ENCODE measurements around the gene ASAP2. TPM values are rescaled to one million over a fixed set of nuclear protein-coding genes. Genes with fewer than 3 reads are reported as not detected.

Gene ASAP2
- polyA plus RNA-seq, 1 experiment, result 30.0 TPM

DNA sequence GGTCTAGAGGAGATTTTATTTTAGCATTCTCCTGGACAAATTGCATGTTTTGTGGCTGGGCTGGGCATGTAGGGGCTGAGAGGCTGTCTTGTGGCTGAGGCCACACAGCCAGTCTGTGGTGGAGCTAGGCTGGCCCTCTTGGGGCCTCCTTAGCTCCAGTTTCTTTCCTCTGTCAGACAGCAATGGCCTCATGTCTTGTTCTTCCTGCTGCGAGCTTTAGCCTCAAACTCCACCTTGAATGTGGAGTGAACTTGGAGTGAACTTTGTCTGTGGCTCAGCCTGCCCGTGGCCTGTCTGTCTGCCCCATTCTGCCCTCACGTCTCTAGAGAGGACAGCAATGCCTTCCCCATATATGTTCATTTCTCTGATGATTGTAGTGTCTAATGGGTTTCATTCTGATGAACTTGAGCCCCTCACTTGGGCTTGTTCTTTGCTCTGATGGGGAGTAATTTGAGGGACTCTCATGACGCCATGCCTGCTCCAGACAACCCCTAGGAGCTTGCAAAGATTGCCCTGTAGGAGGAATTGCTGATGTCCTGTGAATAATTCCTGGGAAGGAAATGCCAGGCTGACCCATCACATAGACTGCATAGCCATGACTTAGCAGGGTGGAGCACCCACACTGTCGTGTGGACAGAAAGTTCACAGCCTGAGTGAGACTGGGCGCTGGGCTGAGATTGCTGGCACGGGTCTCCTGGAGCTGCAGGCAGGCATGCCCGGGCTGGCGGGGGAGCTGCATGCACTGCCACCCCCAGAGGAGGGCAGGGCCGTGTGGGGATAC, 42.6 kb downstream of the ASAP2 start:
- no peak for TF ChIP-seq CTCF (IDR thresholded peaks at IDR 0.05; ENCODE audit: low read depth, low read length)
- ChIA-PET POLR2A (interaction anchor here (1.1 kb wide), 1 partner anchor 38 kb away, joined by 4 read pairs; no protein-coding TSS in a partner anchor), CTCF (interaction anchor here (1.2 kb wide), 1 partner anchor 84 kb away, joined by 4 read pairs; no protein-coding TSS in a partner anchor)
- DNase-seq (ENCODE audit: low read depth, low spot score), result no peak
- Histone ChIP-seq H3K27ac (ENCODE audit: low read depth, low read length) (no peak overlapping the region), H3K27me3 (ENCODE audit: control insufficient read depth, insufficient read depth, low read length) (no peaks in the 10 kb centered on the region), H3K4me3 (ENCODE audit: low read depth, low read length) (no peak overlapping the region), H3K9me3 (ENCODE audit: control insufficient read depth, insufficient read depth, low read length) (no peaks in the 10 kb centered on the region)

DNA sequence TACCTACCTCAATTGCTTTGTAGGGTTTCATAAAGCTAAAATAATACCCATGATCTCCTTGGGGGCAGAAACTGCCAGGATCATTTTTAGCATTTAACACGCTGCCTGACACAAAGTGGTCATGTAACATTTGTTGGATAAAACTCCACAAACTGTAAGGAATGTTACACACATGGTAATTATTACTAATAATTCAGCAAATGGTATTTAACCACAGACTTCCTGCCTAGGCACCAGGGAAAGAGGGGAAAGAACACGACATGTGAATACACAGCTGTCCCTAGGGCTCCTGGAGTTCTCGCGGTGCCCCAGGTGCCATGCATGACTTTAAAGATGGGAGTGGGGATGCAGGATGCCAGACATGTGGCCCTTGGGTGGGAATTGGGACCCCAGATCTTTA, 43.5 kb downstream of the ASAP2 start:
- CTCF ChIA-PET, result interaction anchor here (1.0 kb wide), 1 partner anchor 45 kb away, joined by 3 read pairs; no protein-coding TSS in a partner anchor
- Histone ChIP-seq H3K9me3 (ENCODE audit: control insufficient read depth, insufficient read depth, low read length) (no peaks in the 10 kb centered on the region), H3K4me3 (ENCODE audit: low read depth, low read length) (no peak overlapping the region), H3K27me3 (ENCODE audit: control insufficient read depth, insufficient read depth, low read length) (no peaks in the 10 kb centered on the region), H3K27ac (ENCODE audit: low read depth, low read length) (no peak overlapping the region)
- POLR2A ChIA-PET, result no interaction called here
- no peak for TF ChIP-seq CTCF (IDR thresholded peaks at IDR 0.05; ENCODE audit: low read depth, low read length)
- DNase-seq (ENCODE audit: low read depth, low spot score), result no peak

- ChIA-PET POLR2A (no interaction called here), CTCF (interaction anchor here (1.0 kb wide), 1 partner anchor 45 kb away, joined by 3 read pairs; no protein-coding TSS in a partner anchor)
- TF ChIP-seq CTCF (IDR thresholded peaks at IDR 0.05; ENCODE audit: low read depth, low read length), result no peak
- no peak for DNase-seq (ENCODE audit: low read depth, low spot score)
- H3K9me3 ChIP-seq (ENCODE audit: control insufficient read depth, insufficient read depth, low read length), result no peaks in the 10 kb centered on the region
- no peak overlapping the region for H3K4me3 ChIP-seq (ENCODE audit: low read depth, low read length)
- no peaks in the 10 kb centered on the region for H3K27me3 ChIP-seq (ENCODE audit: control insufficient read depth, insufficient read depth, low read length)
- no peak overlapping the region for H3K27ac ChIP-seq (ENCODE audit: low read depth, low read length)
Observed at GRCh38 chr2:9250498-9251153, 44.0 kb downstream of the ASAP2 start.

DNA sequence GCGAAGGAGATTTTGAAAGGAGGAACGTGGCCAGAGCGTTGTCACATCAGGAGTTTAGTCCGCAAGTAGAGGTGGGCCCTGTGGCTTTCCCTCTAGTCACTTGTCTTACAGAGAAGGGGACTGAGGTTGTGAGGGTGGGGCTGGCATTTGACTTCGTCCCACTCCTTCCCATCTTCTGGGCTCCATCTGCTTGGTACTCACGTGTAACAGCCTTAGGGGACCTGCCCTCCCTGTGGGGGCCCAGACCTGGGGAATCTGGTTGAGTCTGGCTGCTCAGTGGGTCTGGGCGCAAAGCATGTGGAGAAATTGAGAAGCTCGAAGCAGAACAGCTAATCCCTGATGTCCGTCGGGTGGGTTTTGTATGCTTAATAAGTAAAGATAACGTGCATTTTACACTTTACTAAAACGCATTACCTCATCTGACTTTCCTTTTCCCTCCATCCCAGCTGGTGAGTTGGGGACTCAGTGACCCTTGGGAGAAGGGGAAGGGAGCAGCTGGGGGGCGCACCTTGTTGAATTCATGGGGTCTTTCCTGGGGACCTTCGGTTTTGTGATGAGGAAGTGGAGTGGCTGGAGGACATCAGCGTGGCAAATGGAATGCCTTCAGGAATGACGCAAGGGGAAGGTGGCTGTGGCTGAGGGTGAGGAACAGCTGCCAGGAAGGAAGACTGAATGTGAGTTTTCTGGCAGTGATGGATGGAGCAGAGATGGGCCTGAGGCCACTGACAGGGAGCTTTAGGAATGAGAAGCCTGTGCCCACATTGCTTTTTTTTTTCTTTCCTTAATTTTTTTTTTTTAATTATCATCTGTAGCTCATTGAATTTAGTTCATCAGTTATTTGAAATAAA, 44.8 kb downstream of the ASAP2 start:
- CTCF ChIA-PET, result interaction anchor here (1.0 kb wide), 1 partner anchor 46 kb away, joined by 3 read pairs; no protein-coding TSS in a partner anchor
- H3K4me3 ChIP-seq (ENCODE audit: low read depth, low read length), result no peak overlapping the region

More for the DNA sequence above, 44.8 kb downstream of the ASAP2 start:
- no peak for DNase-seq (ENCODE audit: low read depth, low spot score)
- Histone ChIP-seq H3K27me3 (ENCODE audit: control insufficient read depth, insufficient read depth, low read length) (no peaks in the 10 kb centered on the region), H3K27ac (ENCODE audit: low read depth, low read length) (peak overlapping the region; percentile 21), H3K9me3 (ENCODE audit: control insufficient read depth, insufficient read depth, low read length) (no peaks in the 10 kb centered on the region)
- POLR2A ChIA-PET, result interaction anchor here (0.7 kb wide), 1 partner anchor 116 kb away, joined by 6 read pairs; no protein-coding TSS in a partner anchor
- no peak for TF ChIP-seq CTCF (IDR thresholded peaks at IDR 0.05; ENCODE audit: low read depth, low read length)
